ENCODE measurements around the gene HSFX4.

GRCh38 chrX:149939655-149939904 lies 10.2 kb downstream of the HSFX4 start:
- TF ChIP-seq POLR2A (IDR thresholded peaks at IDR 0.05) = no peak
- no peak for TF ChIP-seq CTCF (IDR thresholded peaks at IDR 0.05)
